Choroid plexus epithelial cell (primary cell): ENCODE data around the gene ELFN1.

Experiments used
- DNase-seq: peaks from one replicate; pipeline ENCODE4 v3.0.0-alpha.2; 2010; ENCODE audit warnings: low read depth
- H3K4me3 ChIP-seq: 2 replicates; pipeline ENCODE4 v1.5.1; 2011; ENCODE audit warnings: low read depth, mild to moderate bottlenecking, control low read depth, low read length, moderate library complexity
- CTCF ChIP-seq: conservative IDR thresholded peaks from 2 replicates; pipeline ENCODE4 v1.5.1; 2011; ENCODE audit warnings: low read depth, mild to moderate bottlenecking, control low read depth, inconsistent platforms, low read length, moderate library complexity

Gene ELFN1

GRCh38 chr7:1738511-1738910 is 68.4 kb downstream of the ELFN1 start:
- DNase-seq: no peak
- no peak for TF ChIP-seq CTCF
- no peak overlapping the region for H3K4me3 ChIP-seq

GRCh38 chr7:1738956-1739355 is 68.9 kb downstream of the ELFN1 start:
- no peak for DNase-seq
- no peak for TF ChIP-seq CTCF
- no peak overlapping the region for H3K4me3 ChIP-seq

GRCh38 chr7:1739593-1739992 is 69.5 kb downstream of the ELFN1 start:
- H3K4me3 ChIP-seq: no peak overlapping the region
- no peak for TF ChIP-seq CTCF
- no peak for DNase-seq

- DNase-seq: no peak
- H3K4me3 ChIP-seq: no peak overlapping the region
- no peak for TF ChIP-seq CTCF
These were observed 70.1 kb downstream of the ELFN1 start for GRCh38 chr7:1740214-1740613.

GRCh38 chr7:1741246-1741645 is 71.2 kb downstream of the ELFN1 start:
- no peak for TF ChIP-seq CTCF
- DNase-seq: no peak
- H3K4me3 ChIP-seq: no peak overlapping the region

GRCh38 chr7:1741751-1742554 is 71.9 kb downstream of the ELFN1 start:
- DNase-seq: no peak
- no peak for TF ChIP-seq CTCF
- H3K4me3 ChIP-seq: no peak overlapping the region
